PC-9 (cell line): ENCODE data around the gene SEL1L.

Source experiments
- CTCF ChIP-seq: fragments of 200-600 bp; sonication (generic); conservative IDR thresholded peaks from 2 replicates; pipeline ENCODE4 v1.6.1; 2017; ENCODE audit warnings: mixed run types, antibody characterized with exemption, mild to moderate bottlenecking, moderate library complexity
- EZH2 ChIP-seq: fragments of 200-600 bp; sonication (generic); IDR thresholded peaks from 2 replicates; pipeline ENCODE4 v1.8.0; 2017; ENCODE audit warnings: antibody characterized with exemption, low read depth

DNA sequence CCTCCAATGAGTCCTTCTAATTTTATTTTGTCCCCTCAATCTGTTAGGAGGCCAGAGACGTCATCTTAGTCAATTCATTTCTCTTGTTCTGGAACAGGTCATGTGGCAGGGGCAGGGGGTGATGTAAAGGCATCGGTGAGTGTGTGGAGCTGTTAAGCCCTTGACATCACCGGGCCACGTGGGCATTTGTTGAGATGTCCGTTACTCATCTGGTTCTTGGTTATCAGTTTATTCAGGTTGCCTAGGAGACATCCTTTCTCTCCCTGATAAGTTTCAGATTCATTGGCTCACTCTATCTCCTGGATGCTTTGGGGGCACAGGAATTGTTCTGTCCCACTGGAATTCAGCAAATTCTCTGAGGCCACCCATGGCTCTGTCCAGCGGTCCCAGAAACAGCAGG, 33.6 kb upstream of the SEL1L start:
- TF ChIP-seq CTCF (no peak), EZH2 (no peak)
